T-cell (primary cell): ENCODE data around the gene CNKSR2. TPM values are rescaled to one million over a fixed set of nuclear protein-coding genes. Genes with fewer than 3 reads are reported as not detected.

Source experiments
- ATAC-seq, 4 experiments: fragments of 200-7000 bp in 3 of 4; fragments of 150-1000 bp in 1 of 4; cut with Tn5 transposase; replicated peaks in 1 of 4; 1 replicate in 3 of 4; 2 replicates in 1 of 4; pipeline ENCODE4 v1.10.0; 2021; ENCODE audit warnings: moderate library complexity in 3 of 4, mild to moderate bottlenecking in 2 of 4, moderate number of reproducible peaks in 1 of 4
- CTCF ChIA-PET, 2 donors: fragments of 300-600 bp; sonication (Branson Sonifier 250); formaldehyde crosslinking; loops; one replicate each; lab custom pipeline; 2022; ENCODE audit warnings: antibody characterized with exemption in 2 of 2; lab: Charles Lee
- POLR2A ChIA-PET, 2 donors: fragments of 300-600 bp; sonication (Branson Sonifier 250); formaldehyde crosslinking; loops; one replicate each; lab custom pipeline; 2022; ENCODE audit warnings: antibody characterized with exemption in 2 of 2; lab: Charles Lee
- DNase-seq, 35 experiments: peaks; one replicate each; pipeline versions ENCODE4 v3.0.0 to v3.0.0-alpha.2; 2013 to 2023
- H3K27ac ChIP-seq: one replicate; pipeline ENCODE4 v1.5.1; 2013; ENCODE audit warnings: low read length
- H3K27me3 ChIP-seq, 2 experiments: replicated peaks in 1 of 2; 1 replicate in 1 of 2; 2 replicates in 1 of 2; pipeline versions ENCODE4 v1.6.1 to v1.7.0; 2013; ENCODE audit warnings: low read length in 1 of 2, mixed read lengths in 1 of 2; ENCODE audit not compliant: control insufficient read depth in 2 of 2, insufficient read depth in 2 of 2; ENCODE audit errors: extremely low read depth in 1 of 2
- H3K36me3 ChIP-seq, 2 donors: 1 replicate in 1 of 2; 2 replicates in 1 of 2; pipeline versions ENCODE4 v1.6.1 to v1.7.0; 2013; ENCODE audit warnings: low read length in 1 of 2; ENCODE audit not compliant: control insufficient read depth in 2 of 2, insufficient read depth in 1 of 2; ENCODE audit errors: extremely low read depth in 1 of 2
- H3K4me1 ChIP-seq, 2 experiments: 1 replicate in 1 of 2; 2 replicates in 1 of 2; pipeline versions ENCODE4 v1.6.1 to v1.7.0; 2013; ENCODE audit warnings: low read length in 2 of 2, mixed read lengths in 1 of 2; ENCODE audit not compliant: insufficient read depth in 2 of 2, control insufficient read depth in 1 of 2; ENCODE audit errors: extremely low read depth in 1 of 2
- H3K4me3 ChIP-seq, 2 donors: 1 replicate in 1 of 2; 2 replicates in 1 of 2; pipeline versions ENCODE4 v1.5.1 to v1.7.0; 2013; ENCODE audit warnings: mild to moderate bottlenecking in 2 of 2, low read length in 1 of 2, moderate library complexity in 1 of 2; ENCODE audit not compliant: control insufficient read depth in 1 of 2; ENCODE audit errors: extremely low read depth in 1 of 2
- H3K9me3 ChIP-seq: 2 replicates; pipeline ENCODE4 v1.7.0; 2013
- H3K27ac Mint-ChIP-seq, 2 donors: one replicate each; pipeline ENCODE4 v1.8.0; 2020 to 2021; ENCODE audit warnings: mild to moderate bottlenecking in 2 of 2, mixed read lengths in 2 of 2
- H3K27me3 Mint-ChIP-seq, 2 donors: one replicate each; pipeline ENCODE4 v1.8.0; 2021 to 2022; ENCODE audit warnings: mixed read lengths in 2 of 2
- H3K36me3 Mint-ChIP-seq: one replicate; pipeline ENCODE4 v1.8.0; 2021; ENCODE audit warnings: mixed read lengths
- H3K4me1 Mint-ChIP-seq, 3 donors: one replicate each; pipeline ENCODE4 v1.8.0; 2020 to 2022; ENCODE audit warnings: mixed read lengths in 3 of 3, mild to moderate bottlenecking in 1 of 3
- H3K4me3 Mint-ChIP-seq, 3 donors: one replicate each; pipeline ENCODE4 v1.8.0; 2020 to 2022; ENCODE audit warnings: mild to moderate bottlenecking in 3 of 3, mixed read lengths in 3 of 3, moderate library complexity in 3 of 3
- H3K9me3 Mint-ChIP-seq, 3 donors: one replicate each; pipeline ENCODE4 v1.8.0; 2020 to 2022; ENCODE audit warnings: mixed read lengths in 3 of 3
- WGBS: methylation state at CpG from one replicate; pipeline ENCODE4 v1.1.5; 2013; ENCODE audit warnings: missing lambda C conversion rate; ENCODE audit not compliant: insufficient coverage; 5-methylcytosine and 5-hydroxymethylcytosine counted together
- total RNA-seq, 35 experiments: library from RNA in 6 of 35; stranded (reverse) in 6 of 35; fragments of 120-200 nt in 1 of 35; gene quantifications; one replicate each; pipeline versions ENCODE4 v1.2.1 to v1.2.4 and lab custom pipeline; 2013 to 2026

Gene CNKSR2
- total RNA-seq, 5 donors from 2014 or later (not counting 1 experiment from before 2014, with no cell fraction given) = 10.4 to 16.4 (median 10.9) TPM

- CTCF ChIA-PET = no interaction called here
- Histone ChIP-seq H3K27me3 (peaks cover 0 to 13% of the 10 kb centered on the region in 2 experiments), H3K4me1 (peaks cover 0 to 22% of the 10 kb centered on the region in 2 experiments), H3K4me3 (no peak overlapping the region), H3K27ac (no peak overlapping the region), H3K36me3 (no peaks in the 10 kb centered on the region), H3K9me3 (no peaks in the 10 kb centered on the region)
- Mint-ChIP-seq H3K4me3 (peak overlapping the region in 1 of 3 donors; percentile 24), H3K27me3 (peaks cover under 1 to 2% of the 10 kb centered on the region in 2 donors), H3K9me3 (no peaks in the 10 kb centered on the region), H3K4me1 (peaks cover 5 to 15% (median 9%) of the 10 kb centered on the region in 3 donors), H3K27ac (peak overlapping the region; percentile 23 to 48), H3K36me3 (no peaks in the 10 kb centered on the region)
- ATAC-seq = no peak
- WGBS = 55% methylated on average over 28 of the region's 76 CpGs
- no peak for DNase-seq
- POLR2A ChIA-PET = no interaction called here
Measured at GRCh38 chrX:21655901-21656586, 281.8 kb downstream of the CNKSR2 start.

DNA sequence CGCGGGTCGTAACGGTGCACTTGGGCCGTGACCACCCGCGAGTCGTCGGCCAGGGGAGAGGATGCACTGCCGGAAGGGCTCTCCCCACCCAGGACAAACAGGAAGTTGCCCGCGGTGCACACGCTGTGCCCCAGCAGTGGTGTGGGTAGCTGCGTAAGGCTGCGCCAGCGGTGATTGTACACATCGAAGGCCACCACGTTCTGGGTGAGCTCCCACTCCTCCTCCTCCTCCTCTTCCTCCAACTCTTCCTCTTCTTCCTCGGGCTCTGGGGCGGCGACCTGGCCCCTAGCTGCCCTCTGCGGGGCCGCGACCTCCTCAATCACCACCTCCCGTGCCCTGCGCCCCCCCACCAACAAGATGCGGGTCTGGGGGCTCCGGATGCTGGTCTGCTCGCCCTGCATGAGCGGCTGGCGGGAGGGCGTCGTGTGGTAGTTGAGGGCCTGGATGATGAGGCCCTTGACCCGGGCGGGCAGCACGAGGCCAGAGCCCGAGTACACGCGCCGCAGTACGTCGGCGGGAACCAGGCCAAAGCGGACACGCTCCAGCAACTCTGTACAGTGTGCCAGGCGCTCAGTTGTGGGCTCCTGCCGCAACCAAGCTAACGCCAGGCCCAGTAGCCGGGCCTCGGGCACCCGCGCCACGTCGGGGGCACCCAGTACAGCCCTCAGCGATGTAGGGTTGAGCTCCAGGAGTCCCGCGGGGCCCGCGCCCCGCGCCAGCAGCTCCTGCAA, 282.5 kb downstream of the CNKSR2 start:
- Mint-ChIP-seq H3K27me3 (peaks cover 4% of the 10 kb centered on the region in 2 donors), H3K4me3 (peak overlapping the region in 1 of 3 donors; percentile 75), H3K9me3 (no peaks in the 10 kb centered on the region), H3K27ac (no peak overlapping the region), H3K36me3 (no peaks in the 10 kb centered on the region), H3K4me1 (peaks cover 5 to 15% (median 9%) of the 10 kb centered on the region in 3 donors)
- ATAC-seq = no peak
- Histone ChIP-seq H3K4me1 (peaks cover 0 to 22% of the 10 kb centered on the region in 2 experiments), H3K27ac (no peak overlapping the region), H3K9me3 (no peaks in the 10 kb centered on the region), H3K4me3 (no peak overlapping the region), H3K27me3 (peaks cover 0 to 13% of the 10 kb centered on the region in 2 experiments), H3K36me3 (no peaks in the 10 kb centered on the region)
- WGBS = 80% methylated on average over 30 of the region's 61 CpGs
- POLR2A ChIA-PET = no interaction called here
- no peak for DNase-seq
- CTCF ChIA-PET = no interaction called here

DNA sequence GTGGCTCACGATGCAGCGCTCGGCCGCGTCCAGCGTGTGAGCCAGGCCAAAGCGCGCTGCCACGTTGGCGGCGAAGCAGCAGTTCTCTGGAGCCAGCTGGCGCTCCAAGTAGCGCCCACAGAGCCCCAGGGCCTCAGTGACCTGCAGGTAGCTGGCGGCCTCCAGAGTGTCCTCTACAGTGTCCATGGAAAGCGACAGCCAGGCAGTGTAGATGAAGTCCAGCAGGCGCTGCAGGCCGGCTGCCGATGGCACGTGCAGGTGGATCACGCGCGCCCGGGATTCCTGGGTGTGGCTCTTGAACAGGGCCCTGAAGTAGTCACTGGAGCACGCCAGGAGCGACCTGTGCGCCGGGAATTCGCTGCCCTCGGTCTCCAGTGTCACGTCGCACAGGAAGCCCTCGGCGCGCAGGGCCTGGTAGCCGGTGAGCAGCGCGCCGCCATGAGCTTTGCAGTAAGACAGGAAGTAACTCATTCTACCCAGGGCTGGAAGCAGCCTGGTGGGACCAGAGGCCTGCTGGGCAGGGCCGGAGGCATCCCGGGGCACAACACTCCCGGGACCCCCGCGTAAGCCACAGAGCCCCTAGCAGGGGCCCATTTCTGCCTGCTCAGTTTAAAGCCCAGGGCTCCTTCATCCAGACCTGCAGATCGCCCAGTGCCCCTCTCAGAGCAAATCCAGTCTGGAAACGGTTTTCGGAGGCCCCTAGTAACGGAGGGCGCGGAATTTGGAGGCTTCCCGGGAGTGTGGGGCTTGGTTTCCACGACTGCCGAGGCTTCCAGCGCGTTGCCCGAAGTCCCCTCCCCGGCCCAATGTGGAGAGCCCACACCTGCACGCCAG, 283.3 kb downstream of the CNKSR2 start:
- Mint-ChIP-seq H3K27ac (peak overlapping the region; percentile 11 to 88), H3K36me3 (no peaks in the 10 kb centered on the region), H3K27me3 (peaks cover 5 to 8% of the 10 kb centered on the region in 2 donors), H3K4me3 (peak overlapping the region; percentile 71 to 75 (median 74)), H3K4me1 (peaks cover 5 to 15% (median 9%) of the 10 kb centered on the region in 3 donors), H3K9me3 (no peaks in the 10 kb centered on the region)
- WGBS = 39% methylated on average over 40 of the region's 57 CpGs
- peaks cover 0 to 22% of the 10 kb centered on the region in 2 experiments for H3K4me1 ChIP-seq
- ChIA-PET POLR2A (no interaction called here), CTCF (no interaction called here)
- H3K27ac ChIP-seq = no peak overlapping the region
- no peaks in the 10 kb centered on the region for H3K36me3 ChIP-seq
- peaks cover 0 to 13% of the 10 kb centered on the region in 2 experiments for H3K27me3 ChIP-seq
- ATAC-seq (peak; percentile 45 to 69 (median 60)), DNase-seq (peak in 8 of 35 experiments; percentile 8 to 38 (median 16))
- no peaks in the 10 kb centered on the region for H3K9me3 ChIP-seq
- H3K4me3 ChIP-seq = peak overlapping the region; percentile 46 to 71

DNA sequence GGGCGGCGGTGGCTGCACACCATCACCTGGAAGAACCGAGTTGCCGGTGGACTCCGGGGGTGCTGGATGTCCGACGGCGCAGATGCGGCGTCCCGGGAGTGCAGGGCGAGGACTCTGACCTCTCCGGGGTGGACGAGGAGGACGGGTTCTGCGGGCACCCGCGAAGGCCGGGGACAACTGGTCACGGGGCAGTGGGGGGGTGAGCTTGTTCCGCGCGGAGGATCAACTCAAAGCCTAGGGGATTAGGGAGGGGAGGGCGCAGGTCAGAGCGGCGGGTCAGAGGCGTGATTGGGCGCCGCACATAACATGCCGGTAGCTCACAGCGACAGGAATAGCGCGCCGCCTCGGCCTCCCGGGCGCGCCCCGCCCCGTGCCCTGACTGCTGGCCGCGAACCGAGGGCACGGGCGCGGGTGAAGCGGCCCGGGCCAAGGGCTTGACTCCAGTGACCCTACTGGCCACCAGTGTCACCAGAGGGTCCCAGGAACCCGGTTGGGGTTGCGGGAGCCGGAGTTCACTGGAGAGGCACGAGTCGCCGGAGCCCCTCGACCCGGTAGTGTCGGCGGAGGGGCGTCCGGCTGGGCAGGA, 284.0 kb downstream of the CNKSR2 start, which contains the start of gene KLHL34:
Gene KLHL34 (minus strand): TSS at position 179 of the 586 bp plus-strand sequence. CDS start 542 bp downstream, outside the sequence.
- H3K27me3 ChIP-seq = peaks cover 0 to 13% of the 10 kb centered on the region in 2 experiments
- H3K27ac Mint-ChIP-seq = peak within 1 kb of the TSS; percentile 11 to 88
- H3K27ac ChIP-seq = no peak within 1 kb of the TSS
- ATAC-seq = peak; percentile 55 to 71 (median 62)
- ChIA-PET CTCF (no interaction called here), POLR2A (no interaction called here)
- H3K27me3 Mint-ChIP-seq = peaks cover 5 to 8% of the 10 kb centered on the region in 2 donors
- no peaks in the 10 kb centered on the region for H3K36me3 ChIP-seq
- DNase-seq = peak in 5 of 35 experiments; percentile 2 to 21 (median 13)
- H3K4me3 Mint-ChIP-seq = peak within 1 kb of the TSS; percentile 71 to 75 (median 74)
- H3K4me3 ChIP-seq = peak within 1 kb of the TSS; percentile 46 to 71
- H3K9me3 Mint-ChIP-seq = no peaks in the 10 kb centered on the region
- peaks cover 5 to 15% (median 9%) of the 10 kb centered on the region in 3 donors for H3K4me1 Mint-ChIP-seq
- no peaks in the 10 kb centered on the region for H3K36me3 Mint-ChIP-seq
- H3K9me3 ChIP-seq = no peaks in the 10 kb centered on the region
- peaks cover 0 to 22% of the 10 kb centered on the region in 2 experiments for H3K4me1 ChIP-seq
- WGBS = 10% methylated on average over 24 of the region's 60 CpGs

- H3K27ac ChIP-seq = no peak overlapping the region
- peak overlapping the region; percentile 46 to 71 for H3K4me3 ChIP-seq
- Mint-ChIP-seq H3K36me3 (no peaks in the 10 kb centered on the region), H3K27me3 (peaks cover 5 to 8% of the 10 kb centered on the region in 2 donors), H3K4me1 (peaks cover 5 to 15% (median 9%) of the 10 kb centered on the region in 3 donors), H3K27ac (peak overlapping the region in 1 of 2 donors; percentile 22), H3K4me3 (peak overlapping the region; percentile 68 to 75 (median 73)), H3K9me3 (no peaks in the 10 kb centered on the region)
- CTCF ChIA-PET = no interaction called here
- no peaks in the 10 kb centered on the region for H3K9me3 ChIP-seq
- H3K36me3 ChIP-seq = no peaks in the 10 kb centered on the region
- DNase-seq (peak in 1 of 35 experiments; percentile 8), ATAC-seq (peak in 3 of 4 experiments; percentile 19 to 36 (median 25))
- H3K27me3 ChIP-seq = peaks cover 0 to 13% of the 10 kb centered on the region in 2 experiments
- WGBS = 13% methylated on average over 16 of the region's 23 CpGs
- POLR2A ChIA-PET = interaction anchor here in 1 of 2 donors (0.5 kb wide), 1 partner anchor 10 kb away, joined by 6 read pairs; no protein-coding TSS in a partner anchor
- H3K4me1 ChIP-seq = peaks cover 0 to 22% of the 10 kb centered on the region in 2 experiments
Measured at GRCh38 chrX:21658746-21659145, 284.5 kb downstream of the CNKSR2 start.
